Body of pancreas (tissue), 4 donors: ENCODE data around the gene MYL5. TPM values are rescaled to one million over a fixed set of nuclear protein-coding genes. Genes with fewer than 3 reads are reported as not detected.

ENCODE experiments used
- ATAC-seq: fragments of 150-250 bp; one replicate; pipeline ENCODE4 v1.9.1; 2016
- DNase-seq, 4 donors: peaks; one replicate each; pipeline ENCODE4 v3.0.0-alpha.2; 2019
- H3K27ac ChIP-seq, 4 donors: fragments of 200-600 bp; sonication (generic); 1 replicate in 3 of 4; 2 replicates in 1 of 4; pipeline versions ENCODE4 v1.5.1 to v1.6.1; 2016 to 2019; ENCODE audit warnings: mild to moderate bottlenecking in 1 of 4, mixed read lengths in 1 of 4, moderate library complexity in 1 of 4
- H3K27me3 ChIP-seq, 2 donors: fragments of 200-600 bp; sonication (generic); one replicate each; pipeline ENCODE4 v1.6.0; 2016; ENCODE audit warnings: mild to moderate bottlenecking in 1 of 2
- H3K36me3 ChIP-seq, 2 donors: fragments of 200-600 bp; sonication (generic); replicated peaks in 1 of 2; 2 replicates each; pipeline ENCODE4 v1.5.1; 2016; ENCODE audit warnings: low read depth in 2 of 2; ENCODE audit not compliant: insufficient read depth in 1 of 2
- H3K4me1 ChIP-seq: fragments of 200-600 bp; sonication (generic); one replicate; pipeline ENCODE4 v1.6.0; 2016
- H3K4me3 ChIP-seq, 2 donors: fragments of 200-600 bp; sonication (generic); 1 replicate in 1 of 2; 2 replicates in 1 of 2; pipeline ENCODE4 v1.5.1; 2016 to 2019
- H3K9me3 ChIP-seq, 3 donors: fragments of 200-600 bp; sonication (generic); 1 replicate in 2 of 3; 2 replicates in 1 of 3; pipeline ENCODE4 v1.5.1; 2016
- CTCF ChIP-seq, 7 experiments: fragments of 450-650 bp in 4 of 7; fragments of 200-600 bp in 3 of 7; sonication (generic) in 3 of 7; IDR thresholded peaks; one replicate each; pipeline ENCODE4 v1.5.1; 2016 to 2019; ENCODE audit warnings: antibody characterized with exemption in 7 of 7
- POLR2A ChIP-seq, 3 donors: fragments of 450-650 bp; IDR thresholded peaks; one replicate each; pipeline ENCODE4 v1.6.1; 2016; ENCODE audit warnings: antibody characterized with exemption in 3 of 3, mild to moderate bottlenecking in 2 of 3
- WGBS, 2 donors: methylation state at CpG; one replicate each; pipeline ENCODE4 v1.1.5; 2017; 5-methylcytosine and 5-hydroxymethylcytosine counted together
- intact Hi-C: fragments of 100-400 bp; cut with DNase I; formaldehyde crosslinking; loops from one replicate; pipeline ENCODE4 v1.15.1; 2023
- total RNA-seq, 2 donors: library from RNA; depleted of rRNA; stranded (reverse); fragments of >200 nt; gene quantifications; one replicate each; pipeline ENCODE4 v1.1.0, GENCODE V29; 2016

Gene MYL5
- total RNA-seq, 2 donors from 2014 or later = 3.0 to 6.0 TPM

DNA sequence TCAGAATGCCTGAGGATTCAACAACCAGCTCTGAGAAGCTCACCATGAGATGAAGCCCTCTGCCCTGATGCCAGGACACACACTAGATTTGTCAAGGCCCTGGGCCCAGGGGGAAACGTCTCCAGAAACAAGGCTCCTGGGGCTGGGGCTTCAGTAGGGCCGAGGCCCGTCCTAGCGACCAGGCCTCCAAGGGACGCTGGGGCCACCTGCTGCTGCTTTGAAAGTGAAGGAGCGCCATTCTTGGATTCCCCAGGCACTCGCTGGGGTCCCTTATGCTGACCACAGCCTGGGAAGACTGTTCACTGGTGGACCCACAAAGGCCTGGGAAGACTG is 25.1 kb upstream of the MYL5 start:
- no peaks in the 10 kb centered on the region for H3K9me3 ChIP-seq
- no peaks in the 10 kb centered on the region for H3K4me1 ChIP-seq
- no peak for TF ChIP-seq POLR2A (IDR thresholded peaks at IDR 0.05)
- TF ChIP-seq CTCF (IDR thresholded peaks at IDR 0.05) = no peak
- intact Hi-C loops = no loop called here
- no peaks in the 10 kb centered on the region for H3K36me3 ChIP-seq
- no peak overlapping the region for H3K27ac ChIP-seq
- peaks cover 0 to 10% of the 10 kb centered on the region in 2 donors for H3K27me3 ChIP-seq
- DNase-seq (no peak), ATAC-seq (no peak)
- WGBS, 2 donors = 82% methylated on average over 7 of the region's 7 CpGs; no CpG with 5 or more reads in 1 of the 2 donors
- H3K4me3 ChIP-seq = no peak overlapping the region

DNA sequence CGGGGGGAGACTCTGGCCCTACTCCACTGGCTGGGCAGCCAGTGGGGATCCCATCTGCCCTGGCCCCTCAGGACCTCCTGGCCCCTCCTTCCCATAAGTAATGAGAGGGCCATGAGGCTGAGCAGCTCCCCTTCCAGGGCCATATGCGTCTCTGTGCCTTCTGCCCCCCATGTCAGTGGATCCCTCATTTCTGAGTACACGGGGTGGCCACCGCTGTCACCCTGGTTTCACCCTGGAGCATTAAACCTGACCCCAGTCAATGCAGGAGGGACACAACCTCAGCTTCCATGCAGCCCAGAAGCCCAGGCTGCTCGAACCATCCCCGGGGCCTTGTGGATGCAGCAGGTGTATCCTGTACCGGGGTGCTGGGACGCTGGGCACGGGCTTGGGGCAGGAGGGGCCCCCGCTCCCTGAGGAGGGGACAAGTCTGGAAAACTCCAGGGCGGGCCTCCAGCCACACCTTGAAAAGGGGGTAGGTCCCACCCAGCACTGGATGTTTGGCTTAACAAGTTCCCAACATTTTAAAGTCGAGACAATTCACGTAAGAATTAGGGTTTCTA is 24.5 kb upstream of the MYL5 start:
- WGBS, 2 donors = 86 to 88% methylated on average over 3 to 12 of the region's 13 CpGs
- Histone ChIP-seq H3K4me3 (no peak overlapping the region), H3K27ac (no peak overlapping the region), H3K36me3 (no peaks in the 10 kb centered on the region), H3K9me3 (no peaks in the 10 kb centered on the region), H3K4me1 (no peaks in the 10 kb centered on the region), H3K27me3 (peaks cover 0 to 10% of the 10 kb centered on the region in 2 donors)
- ATAC-seq (no peak), DNase-seq (no peak)
- intact Hi-C loops = no loop called here
- TF ChIP-seq CTCF (IDR thresholded peaks at IDR 0.05) (no peak), POLR2A (IDR thresholded peaks at IDR 0.05) (no peak)

- Histone ChIP-seq H3K4me3 (no peak overlapping the region), H3K36me3 (no peaks in the 10 kb centered on the region), H3K4me1 (no peaks in the 10 kb centered on the region), H3K9me3 (no peaks in the 10 kb centered on the region), H3K27me3 (peaks cover 0 to 10% of the 10 kb centered on the region in 2 donors), H3K27ac (no peak overlapping the region)
- intact Hi-C loops = no loop called here
- ATAC-seq (no peak), DNase-seq (no peak)
- TF ChIP-seq CTCF (IDR thresholded peaks at IDR 0.05) (no peak), POLR2A (IDR thresholded peaks at IDR 0.05) (no peak)
- whole genome bisulfite sequencing, 2 donors = 65 to 78% methylated on average over 14 to 16 of the region's 18 CpGs
These were observed 23.9 kb upstream of the MYL5 start for GRCh38 chr4:650461-650860.

GRCh38 chr4:650951-651883 is 23.1 kb upstream of the MYL5 start:
- 40 to 48% methylated on average over 33 to 46 of the region's 49 CpGs for WGBS, 2 donors
- intact Hi-C loops = no loop called here
- peaks cover 0 to 10% of the 10 kb centered on the region in 2 donors for H3K27me3 ChIP-seq
- DNase-seq (peak in 1 of 4 donors; percentile 36), ATAC-seq (no peak)
- H3K27ac ChIP-seq = no peak overlapping the region
- H3K36me3 ChIP-seq = no peaks in the 10 kb centered on the region
- TF ChIP-seq POLR2A (IDR thresholded peaks at IDR 0.05) (no peak), CTCF (IDR thresholded peaks at IDR 0.05) (no peak)
- H3K4me3 ChIP-seq = no peak overlapping the region
- H3K4me1 ChIP-seq = no peaks in the 10 kb centered on the region
- no peaks in the 10 kb centered on the region for H3K9me3 ChIP-seq
